SK-N-SH (cell line): ENCODE data around the gene MRPL2.
"Not testable (repeated sequence)": the region's sequence is repeated elsewhere in the genome, so short reads cannot be mapped to it uniquely, and the experiment has no call there.

Experiments used
- EP300 ChIP-seq, 2 experiments: IDR thresholded peaks; 2 replicates each; pipeline versions ENCODE4 v1.4.0 to v1.6.1; 2012; ENCODE audit warnings: borderline replicate concordance in 1 of 2, low read depth in 1 of 2, low read length in 1 of 2
- EZH2phosphoT487 ChIP-seq: fragments of 200-600 bp; sonication (generic); IDR thresholded peaks from 2 replicates; pipeline ENCODE4 v1.6.1; 2017; ENCODE audit warnings: low read depth, mixed run types, mild to moderate bottlenecking, antibody characterized with exemption, moderate library complexity, borderline replicate concordance
- FOSL2 ChIP-seq: IDR thresholded peaks from 2 replicates; pipeline ENCODE4 v1.4.0; 2012; ENCODE audit warnings: low read depth, mild to moderate bottlenecking, moderate library complexity, borderline replicate concordance
- FOXM1 ChIP-seq: IDR thresholded peaks from 2 replicates; pipeline ENCODE4 v1.4.0; 2012; ENCODE audit warnings: low read depth, mild to moderate bottlenecking
- GATA2 ChIP-seq: sonication (generic); formaldehyde crosslinking; IDR thresholded peaks from 2 replicates; pipeline ENCODE4 v1.5.0; 2020; ENCODE audit warnings: mild to moderate bottlenecking, missing genetic modification reagents
- MAX ChIP-seq: IDR thresholded peaks from 2 replicates; pipeline ENCODE4 v1.4.0; 2012; ENCODE audit warnings: low read depth
- MEF2A ChIP-seq: IDR thresholded peaks from 2 replicates; pipeline ENCODE4 v1.4.0; 2012; ENCODE audit warnings: low read depth, borderline replicate concordance
- MXI1 ChIP-seq: IDR thresholded peaks from 2 replicates; pipeline ENCODE4 v1.6.1; 2012; ENCODE audit warnings: mild to moderate bottlenecking, low read depth, low read length, improper control_type of control experiment
- POLR2AphosphoS5 ChIP-seq: IDR thresholded peaks from 2 replicates; pipeline ENCODE4 v1.6.1; 2012; ENCODE audit warnings: low read depth, low read length
- TAF1 ChIP-seq: IDR thresholded peaks from 2 replicates; pipeline ENCODE4 v1.6.1; 2012; ENCODE audit warnings: low read depth, mild to moderate bottlenecking, low read length, moderate library complexity, borderline replicate concordance
- TEAD4 ChIP-seq: IDR thresholded peaks from 2 replicates; pipeline ENCODE4 v1.4.0; 2012; ENCODE audit warnings: mild to moderate bottlenecking, borderline replicate concordance; ENCODE audit not compliant: insufficient read depth
- ZBTB33 ChIP-seq: IDR thresholded peaks from 2 replicates; pipeline ENCODE4 v1.4.0; 2012; ENCODE audit warnings: low read depth, borderline replicate concordance
- TF ChIP-seq, protein P1 (sequence below): fragments of 200-600 bp; sonication (generic); IDR thresholded peaks from 2 replicates; pipeline ENCODE4 v1.6.1; 2017; ENCODE audit warnings: antibody characterized with exemption, mild to moderate bottlenecking, moderate library complexity
- TF ChIP-seq, protein P2 (sequence below): fragments of 150-350 bp; IDR thresholded peaks from 2 replicates; pipeline ENCODE4 v1.6.1; 2017; ENCODE audit warnings: antibody characterized with exemption, low read length, low read depth, borderline replicate concordance

GRCh38 chr6:43081922-43082321, 22.7 kb upstream of the MRPL2 start:
- not testable (repeated sequence) for TF ChIP-seq EZH2phosphoT487; ZBTB33; POLR2AphosphoS5; TEAD4; EP300 (IDR thresholded peaks at IDR 0.05; ENCODE audit: borderline replicate concordance in 1 of 2, low read depth in 1 of 2, low read length in 1 of 2); TAF1; MEF2A; GATA2; MXI1; FOXM1; FOSL2
- TF ChIP-seq, protein P1, sequence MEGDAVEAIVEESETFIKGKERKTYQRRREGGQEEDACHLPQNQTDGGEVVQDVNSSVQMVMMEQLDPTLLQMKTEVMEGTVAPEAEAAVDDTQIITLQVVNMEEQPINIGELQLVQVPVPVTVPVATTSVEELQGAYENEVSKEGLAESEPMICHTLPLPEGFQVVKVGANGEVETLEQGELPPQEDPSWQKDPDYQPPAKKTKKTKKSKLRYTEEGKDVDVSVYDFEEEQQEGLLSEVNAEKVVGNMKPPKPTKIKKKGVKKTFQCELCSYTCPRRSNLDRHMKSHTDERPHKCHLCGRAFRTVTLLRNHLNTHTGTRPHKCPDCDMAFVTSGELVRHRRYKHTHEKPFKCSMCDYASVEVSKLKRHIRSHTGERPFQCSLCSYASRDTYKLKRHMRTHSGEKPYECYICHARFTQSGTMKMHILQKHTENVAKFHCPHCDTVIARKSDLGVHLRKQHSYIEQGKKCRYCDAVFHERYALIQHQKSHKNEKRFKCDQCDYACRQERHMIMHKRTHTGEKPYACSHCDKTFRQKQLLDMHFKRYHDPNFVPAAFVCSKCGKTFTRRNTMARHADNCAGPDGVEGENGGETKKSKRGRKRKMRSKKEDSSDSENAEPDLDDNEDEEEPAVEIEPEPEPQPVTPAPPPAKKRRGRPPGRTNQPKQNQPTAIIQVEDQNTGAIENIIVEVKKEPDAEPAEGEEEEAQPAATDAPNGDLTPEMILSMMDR = not testable (repeated sequence)
- TF ChIP-seq MAX = 0 out of 2 replicates have a peak, but pooled peaks have one; percentile 20
- TF ChIP-seq, protein P2, sequence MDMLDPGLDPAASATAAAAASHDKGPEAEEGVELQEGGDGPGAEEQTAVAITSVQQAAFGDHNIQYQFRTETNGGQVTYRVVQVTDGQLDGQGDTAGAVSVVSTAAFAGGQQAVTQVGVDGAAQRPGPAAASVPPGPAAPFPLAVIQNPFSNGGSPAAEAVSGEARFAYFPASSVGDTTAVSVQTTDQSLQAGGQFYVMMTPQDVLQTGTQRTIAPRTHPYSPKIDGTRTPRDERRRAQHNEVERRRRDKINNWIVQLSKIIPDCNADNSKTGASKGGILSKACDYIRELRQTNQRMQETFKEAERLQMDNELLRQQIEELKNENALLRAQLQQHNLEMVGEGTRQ = not testable (repeated sequence)
